Lower leg skin (tissue), 3 donors: ENCODE data around the gene SMARCB1.

Source experiments
- CTCF ChIP-seq, 3 donors: fragments of 450-650 bp; IDR thresholded peaks; one replicate each; pipeline ENCODE4 v1.5.1; 2016; ENCODE audit warnings: antibody characterized with exemption in 3 of 3, mild to moderate bottlenecking in 3 of 3, moderate library complexity in 2 of 3
- POLR2A ChIP-seq, 2 donors: fragments of 450-650 bp; IDR thresholded peaks; one replicate each; pipeline ENCODE4 v1.6.1; 2016 to 2017; ENCODE audit warnings: antibody characterized with exemption in 2 of 2, mild to moderate bottlenecking in 1 of 2, moderate library complexity in 1 of 2

- no peak for TF ChIP-seq CTCF (IDR thresholded peaks at IDR 0.05)
- no peak for TF ChIP-seq POLR2A (IDR thresholded peaks at IDR 0.05)
Measured at GRCh38 chr22:23831781-23832180, 45.0 kb downstream of the SMARCB1 start.
